NCI-H2196 treated with DMSO at 0.1 percent for 48 hours (cell line): Measurements from ENCODE around the gene TNS2.

ENCODE experiments used
- DNase-seq: peaks from one replicate; lab custom pipeline; 2025; ENCODE audit not compliant: unreplicated experiment; lab: John Stamatoyannopoulos, UW

The TNS2 gene

DNA sequence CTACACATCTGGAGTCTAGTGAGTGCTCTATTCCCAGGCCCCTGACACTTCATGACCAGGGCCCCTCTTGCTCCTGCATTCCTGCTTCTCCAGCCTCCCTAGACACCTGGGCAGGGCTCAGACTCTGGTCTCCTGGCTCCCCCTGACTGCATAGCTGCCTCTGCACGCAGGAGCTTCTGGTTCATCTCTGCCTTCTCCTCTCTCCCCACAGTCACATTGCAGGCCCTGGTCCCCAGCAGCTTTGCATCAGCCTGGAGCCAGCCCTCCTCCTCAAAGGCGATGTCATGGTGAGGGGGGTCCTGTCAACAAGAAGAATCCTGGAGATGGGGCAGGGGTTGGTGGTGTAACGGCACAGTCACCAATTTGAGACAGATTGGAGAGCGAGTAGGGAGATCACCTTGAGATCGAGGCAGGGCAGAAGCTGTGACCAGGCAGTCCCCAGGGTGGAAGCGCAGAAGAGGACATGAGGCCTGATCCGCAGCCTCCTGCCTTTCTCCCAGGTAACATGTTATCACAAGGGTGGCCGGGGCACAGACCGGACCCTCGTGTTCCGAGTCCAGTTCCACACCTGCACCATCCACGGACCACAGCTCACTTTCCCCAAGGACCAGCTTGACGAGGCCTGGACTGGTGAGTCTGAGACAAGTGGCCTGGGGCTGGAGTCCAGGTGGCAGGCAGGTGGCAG lies 8.1 kb downstream of the TNS2 start:
- no peak for DNase-seq

DNA sequence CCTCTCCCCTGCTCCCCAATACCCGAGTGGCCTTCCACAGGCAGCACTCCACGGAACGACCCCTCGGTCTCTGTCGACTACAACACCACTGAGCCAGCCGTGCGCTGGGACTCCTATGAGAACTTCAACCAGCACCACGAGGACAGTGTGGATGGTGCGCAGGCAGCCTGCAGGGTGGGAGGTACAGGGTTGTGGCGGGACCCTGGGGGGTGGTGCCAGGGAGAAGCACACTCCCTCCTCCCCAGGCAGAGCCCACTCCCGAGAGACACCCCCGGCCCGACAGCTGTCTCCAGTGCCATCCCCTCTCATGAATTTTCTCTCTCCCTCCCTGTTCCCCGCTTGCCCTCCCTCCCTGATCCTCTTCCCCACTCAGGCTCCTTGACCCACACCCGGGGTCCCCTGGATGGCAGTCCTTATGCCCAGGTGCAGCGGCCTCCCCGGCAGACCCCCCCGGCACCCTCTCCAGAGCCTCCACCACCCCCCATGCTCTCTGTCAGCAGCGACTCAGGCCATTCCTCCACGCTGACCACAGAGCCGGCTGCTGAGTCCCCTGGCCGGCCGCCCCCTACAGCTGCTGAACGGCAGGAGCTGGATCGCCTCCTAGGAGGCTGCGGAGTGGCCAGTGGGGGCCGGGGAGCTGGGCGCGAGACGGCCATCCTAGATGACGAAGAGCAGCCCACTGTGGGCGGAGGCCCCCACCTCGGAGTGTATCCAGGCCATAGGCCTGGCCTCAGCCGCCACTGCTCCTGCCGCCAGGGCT lies 9.0 kb downstream of the TNS2 start:
- DNase-seq: no peak

DNA sequence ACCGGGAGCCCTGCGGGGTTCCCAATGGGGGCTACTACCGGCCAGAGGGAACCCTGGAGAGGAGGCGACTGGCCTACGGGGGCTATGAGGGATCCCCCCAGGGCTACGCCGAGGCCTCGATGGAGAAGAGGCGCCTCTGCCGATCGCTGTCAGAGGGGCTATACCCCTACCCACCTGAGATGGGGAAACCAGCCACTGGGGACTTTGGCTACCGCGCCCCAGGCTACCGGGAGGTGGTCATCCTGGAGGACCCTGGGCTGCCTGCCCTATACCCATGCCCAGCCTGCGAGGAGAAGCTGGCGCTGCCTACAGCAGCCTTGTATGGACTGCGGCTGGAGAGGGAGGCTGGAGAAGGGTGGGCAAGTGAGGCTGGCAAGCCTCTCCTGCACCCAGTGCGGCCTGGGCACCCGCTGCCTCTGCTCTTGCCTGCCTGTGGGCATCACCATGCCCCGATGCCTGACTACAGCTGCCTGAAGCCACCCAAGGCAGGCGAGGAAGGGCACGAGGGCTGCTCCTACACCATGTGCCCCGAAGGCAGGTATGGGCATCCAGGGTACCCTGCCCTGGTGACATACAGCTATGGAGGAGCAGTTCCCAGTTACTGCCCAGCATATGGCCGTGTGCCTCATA lies 9.7 kb downstream of the TNS2 start:
- DNase-seq: no peak

DNA sequence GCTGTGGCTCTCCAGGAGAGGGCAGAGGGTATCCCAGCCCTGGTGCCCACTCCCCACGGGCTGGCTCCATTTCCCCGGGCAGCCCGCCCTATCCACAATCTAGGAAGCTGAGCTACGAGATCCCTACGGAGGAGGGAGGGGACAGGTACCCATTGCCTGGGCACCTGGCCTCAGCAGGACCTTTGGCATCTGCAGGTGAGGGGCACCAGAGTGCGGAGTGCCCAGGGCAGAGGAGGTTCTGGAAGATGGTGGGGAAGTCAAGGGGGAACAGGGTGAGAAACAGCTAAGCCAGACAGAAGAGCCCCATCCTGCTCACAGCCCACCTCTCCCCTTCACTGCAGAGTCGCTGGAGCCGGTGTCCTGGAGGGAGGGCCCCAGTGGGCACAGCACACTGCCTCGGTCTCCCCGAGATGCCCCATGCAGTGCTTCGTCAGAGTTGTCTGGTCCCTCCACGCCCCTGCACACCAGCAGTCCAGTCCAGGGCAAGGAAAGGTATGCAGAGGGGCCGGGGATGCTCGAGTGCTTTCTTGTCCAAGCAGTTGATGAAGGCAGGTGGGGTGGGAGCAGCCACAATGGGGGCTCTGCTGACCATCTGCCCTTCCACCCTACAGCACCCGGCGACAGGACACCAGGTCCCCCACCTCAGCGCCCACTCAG lies 10.3 kb downstream of the TNS2 start:
- no peak for DNase-seq

DNA sequence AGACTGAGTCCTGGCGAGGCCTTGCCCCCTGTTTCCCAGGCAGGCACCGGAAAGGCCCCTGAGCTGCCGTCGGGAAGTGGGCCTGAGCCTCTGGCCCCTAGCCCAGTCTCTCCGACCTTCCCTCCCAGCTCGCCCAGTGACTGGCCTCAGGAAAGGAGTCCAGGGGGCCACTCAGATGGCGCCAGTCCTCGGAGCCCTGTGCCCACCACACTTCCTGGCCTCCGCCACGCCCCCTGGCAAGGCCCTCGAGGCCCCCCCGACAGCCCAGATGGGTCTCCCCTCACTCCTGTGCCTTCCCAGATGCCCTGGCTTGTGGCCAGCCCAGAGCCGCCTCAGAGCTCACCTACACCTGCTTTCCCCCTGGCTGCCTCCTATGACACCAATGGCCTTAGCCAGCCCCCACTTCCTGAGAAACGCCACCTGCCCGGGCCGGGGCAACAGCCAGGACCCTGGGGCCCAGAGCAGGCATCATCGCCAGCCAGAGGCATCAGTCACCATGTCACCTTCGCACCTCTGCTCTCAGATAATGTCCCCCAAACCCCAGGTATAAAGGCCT lies 10.9 kb downstream of the TNS2 start:
- DNase-seq: peak; percentile 70

DNA sequence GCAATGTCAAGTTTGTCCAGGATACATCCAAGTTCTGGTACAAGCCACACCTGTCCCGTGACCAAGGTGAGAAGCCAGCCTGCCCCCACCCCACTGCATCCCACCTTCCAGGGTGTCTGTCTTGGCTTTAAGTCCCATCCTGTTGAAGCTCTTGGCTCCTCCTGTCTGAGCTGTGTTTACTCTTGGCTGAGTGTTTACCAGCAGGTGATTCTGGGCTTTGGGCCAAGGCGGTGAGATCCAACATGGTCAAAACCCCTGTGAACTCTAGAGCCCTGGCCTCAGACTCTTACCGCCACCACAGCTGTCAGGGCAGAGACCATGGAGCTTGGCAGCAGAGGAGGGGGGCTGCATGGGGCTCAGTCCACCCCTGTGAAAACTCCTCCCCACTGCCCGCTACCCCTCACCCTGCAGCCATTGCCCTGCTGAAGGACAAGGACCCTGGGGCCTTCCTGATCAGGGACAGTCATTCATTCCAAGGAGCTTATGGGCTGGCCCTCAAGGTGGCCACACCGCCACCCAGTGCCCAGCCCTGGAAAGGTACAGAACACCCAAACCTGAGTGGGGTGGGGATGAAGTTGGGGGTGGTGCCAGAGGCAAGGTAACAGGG lies 11.6 kb downstream of the TNS2 start:
- peak; percentile 90 for DNase-seq

DNA sequence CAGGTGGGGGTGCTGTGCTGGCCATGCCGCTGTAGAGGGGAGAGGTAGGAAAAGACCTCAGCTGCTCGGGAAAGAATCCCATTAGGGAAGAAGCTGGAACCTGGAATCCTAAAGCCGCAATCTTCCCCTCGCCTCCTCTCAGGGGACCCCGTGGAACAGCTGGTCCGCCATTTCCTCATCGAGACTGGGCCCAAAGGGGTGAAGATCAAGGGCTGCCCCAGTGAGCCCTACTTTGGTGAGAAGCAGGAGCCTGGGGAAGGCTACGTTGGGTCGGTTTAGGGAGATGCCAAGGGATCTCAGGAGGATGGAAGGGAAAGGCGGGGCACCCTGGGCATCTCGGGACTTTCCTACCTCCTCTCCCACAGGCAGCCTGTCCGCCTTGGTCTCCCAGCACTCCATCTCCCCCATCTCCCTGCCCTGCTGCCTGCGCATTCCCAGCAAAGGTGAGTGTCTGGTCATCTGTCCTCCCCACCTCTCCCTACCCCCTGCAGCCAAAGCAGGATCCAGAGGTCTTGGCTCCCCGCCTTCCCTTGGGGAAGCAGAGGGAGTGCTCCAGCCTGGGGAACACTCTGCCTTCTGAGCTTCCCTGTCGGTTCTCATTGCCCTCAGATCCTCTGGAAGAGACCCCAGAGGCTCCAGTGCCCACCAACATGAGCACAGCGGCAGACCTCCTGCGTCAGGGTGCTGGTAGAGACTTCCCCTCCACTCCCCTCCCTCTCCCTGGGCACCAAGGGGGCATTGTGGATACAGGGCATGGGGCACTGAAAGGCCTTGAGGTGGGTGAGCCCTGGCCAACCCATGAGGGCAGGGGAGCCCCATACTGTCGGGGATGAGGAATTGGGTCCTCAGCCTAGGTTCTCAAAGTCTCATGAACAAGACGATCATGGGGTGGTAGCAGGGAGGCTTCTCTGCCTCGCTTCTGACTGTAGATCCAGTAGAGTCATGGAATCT lies 12.4 kb downstream of the TNS2 start:
- no peak for DNase-seq

DNA sequence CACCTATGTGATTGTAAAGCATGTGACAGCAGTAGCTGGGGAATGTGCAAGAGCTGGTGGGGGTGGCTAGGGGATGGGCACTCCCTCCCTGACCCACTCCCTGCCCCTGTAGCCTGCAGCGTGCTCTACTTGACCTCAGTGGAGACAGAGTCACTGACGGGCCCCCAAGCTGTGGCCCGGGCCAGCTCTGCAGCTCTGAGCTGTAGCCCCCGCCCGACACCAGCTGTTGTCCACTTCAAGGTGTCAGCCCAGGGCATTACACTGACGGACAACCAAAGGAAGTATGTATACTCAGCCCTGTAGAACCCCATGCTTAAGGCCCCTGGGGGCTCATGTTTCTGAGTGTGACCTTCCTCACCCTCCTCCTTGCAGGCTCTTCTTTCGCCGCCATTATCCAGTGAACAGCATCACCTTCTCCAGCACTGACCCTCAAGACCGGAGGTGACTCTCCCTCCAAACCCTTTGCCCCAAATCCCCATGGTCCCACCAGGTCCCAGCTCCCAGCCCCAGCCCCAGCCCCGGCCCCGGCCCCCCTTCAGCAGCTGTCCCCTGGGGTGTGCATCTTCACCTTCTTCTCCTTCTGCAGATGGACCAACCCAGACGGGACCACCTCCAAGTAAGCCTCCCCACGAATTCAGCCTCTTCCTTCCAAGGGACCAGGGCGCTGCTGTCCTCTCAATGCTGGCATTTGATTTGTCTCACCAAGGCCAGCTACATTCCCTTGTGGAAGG lies 13.3 kb downstream of the TNS2 start:
- DNase-seq: no peak

DNA sequence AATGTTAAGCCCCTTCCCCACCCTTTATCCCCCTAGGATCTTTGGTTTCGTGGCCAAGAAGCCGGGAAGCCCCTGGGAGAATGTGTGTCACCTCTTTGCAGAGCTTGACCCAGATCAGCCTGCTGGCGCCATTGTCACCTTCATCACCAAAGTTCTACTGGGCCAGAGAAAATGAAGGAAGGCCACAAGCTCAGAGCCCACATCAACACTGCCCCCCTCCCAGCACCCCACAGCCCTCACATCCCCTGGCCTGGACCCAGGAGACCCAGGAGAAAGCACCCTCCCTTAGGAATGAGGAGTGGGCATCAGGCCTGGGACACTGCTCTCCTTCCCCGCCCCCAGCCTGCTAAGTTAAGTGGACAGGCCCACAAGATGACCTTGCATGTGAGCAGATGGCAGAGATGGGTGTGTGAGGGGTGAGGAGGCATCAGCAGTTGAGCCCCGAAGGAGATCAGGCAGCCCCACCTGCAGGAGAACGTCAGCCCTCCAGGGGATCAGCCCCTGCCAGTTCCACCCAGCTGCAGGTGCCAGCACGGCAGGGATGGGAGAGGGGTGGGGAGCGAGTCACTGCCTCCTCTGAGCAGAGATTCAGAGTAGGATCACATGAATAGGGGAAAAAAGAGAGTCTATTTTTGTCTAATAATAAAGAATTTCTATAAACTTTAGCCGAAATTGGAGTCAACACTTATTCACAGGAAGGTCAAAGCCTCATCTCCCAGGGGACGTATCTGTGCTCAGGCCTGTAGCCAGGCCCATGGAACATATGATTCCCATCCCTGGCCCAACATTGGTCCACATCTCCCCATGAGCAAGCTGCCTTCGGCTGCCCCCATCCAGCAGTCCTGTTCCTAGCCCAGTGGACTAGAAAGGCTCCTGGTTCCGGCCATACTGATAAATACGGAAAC lies 14.1 kb downstream of the TNS2 start:
- DNase-seq: no peak

DNA sequence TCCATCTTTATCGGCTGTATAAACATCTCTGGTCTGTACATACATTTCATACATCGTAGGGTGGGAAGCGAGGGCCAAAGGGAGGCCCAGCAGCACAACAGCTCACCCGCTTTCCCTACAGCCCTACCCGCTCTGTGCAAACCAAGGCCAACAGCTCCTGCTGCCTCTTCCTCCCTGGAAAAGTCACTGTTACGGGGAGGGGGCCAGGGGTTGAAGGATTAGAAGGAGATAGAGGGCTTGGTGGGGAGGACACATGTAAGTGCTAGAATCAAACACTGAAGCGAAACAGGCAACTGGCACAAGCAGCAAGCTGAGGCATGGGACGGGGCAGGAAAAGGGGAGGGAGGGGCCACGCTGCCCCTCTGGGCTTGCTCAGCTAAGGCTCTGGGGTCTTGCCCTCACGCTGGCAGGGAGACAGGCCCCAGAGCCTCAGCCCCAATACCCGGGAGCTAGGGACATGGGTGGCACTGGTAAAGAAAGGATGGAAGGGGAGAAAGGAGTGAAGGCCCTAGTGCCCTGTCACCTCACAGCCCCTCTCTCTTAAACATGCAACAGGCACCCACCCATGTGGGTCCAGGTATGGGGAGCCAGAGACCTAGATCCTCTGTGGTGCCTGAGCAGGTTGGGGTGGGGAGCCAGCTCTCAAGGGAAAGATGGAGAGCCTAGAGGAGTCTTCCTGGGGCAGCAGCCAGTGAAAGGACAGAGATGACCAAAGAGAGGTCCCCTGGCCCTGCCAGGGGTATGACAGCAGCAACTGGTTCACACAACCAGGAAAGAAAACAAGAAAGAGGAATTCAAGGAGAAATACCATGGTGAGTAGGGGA lies 15.0 kb downstream of the TNS2 start:
- no peak for DNase-seq

DNA sequence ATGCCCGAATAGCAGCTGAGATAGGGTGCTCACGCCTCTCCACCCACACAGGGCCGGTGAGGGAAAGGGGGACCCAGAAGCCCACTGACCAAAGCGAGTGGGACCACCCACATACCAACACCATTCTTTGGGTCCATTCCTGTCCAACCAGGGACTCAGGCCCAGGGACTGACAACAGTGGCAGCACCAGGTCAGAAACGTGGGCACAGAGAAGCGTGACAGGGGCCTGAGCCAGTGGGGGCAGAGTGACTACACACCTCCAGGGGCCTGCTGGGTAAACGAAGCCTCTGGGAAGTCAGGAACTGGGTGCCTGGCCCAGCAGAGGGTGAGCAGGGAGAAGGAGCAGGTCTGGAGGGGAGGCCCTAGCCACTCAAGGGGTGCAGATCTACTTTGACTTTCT lies 15.6 kb downstream of the TNS2 start:
- no peak for DNase-seq

DNA sequence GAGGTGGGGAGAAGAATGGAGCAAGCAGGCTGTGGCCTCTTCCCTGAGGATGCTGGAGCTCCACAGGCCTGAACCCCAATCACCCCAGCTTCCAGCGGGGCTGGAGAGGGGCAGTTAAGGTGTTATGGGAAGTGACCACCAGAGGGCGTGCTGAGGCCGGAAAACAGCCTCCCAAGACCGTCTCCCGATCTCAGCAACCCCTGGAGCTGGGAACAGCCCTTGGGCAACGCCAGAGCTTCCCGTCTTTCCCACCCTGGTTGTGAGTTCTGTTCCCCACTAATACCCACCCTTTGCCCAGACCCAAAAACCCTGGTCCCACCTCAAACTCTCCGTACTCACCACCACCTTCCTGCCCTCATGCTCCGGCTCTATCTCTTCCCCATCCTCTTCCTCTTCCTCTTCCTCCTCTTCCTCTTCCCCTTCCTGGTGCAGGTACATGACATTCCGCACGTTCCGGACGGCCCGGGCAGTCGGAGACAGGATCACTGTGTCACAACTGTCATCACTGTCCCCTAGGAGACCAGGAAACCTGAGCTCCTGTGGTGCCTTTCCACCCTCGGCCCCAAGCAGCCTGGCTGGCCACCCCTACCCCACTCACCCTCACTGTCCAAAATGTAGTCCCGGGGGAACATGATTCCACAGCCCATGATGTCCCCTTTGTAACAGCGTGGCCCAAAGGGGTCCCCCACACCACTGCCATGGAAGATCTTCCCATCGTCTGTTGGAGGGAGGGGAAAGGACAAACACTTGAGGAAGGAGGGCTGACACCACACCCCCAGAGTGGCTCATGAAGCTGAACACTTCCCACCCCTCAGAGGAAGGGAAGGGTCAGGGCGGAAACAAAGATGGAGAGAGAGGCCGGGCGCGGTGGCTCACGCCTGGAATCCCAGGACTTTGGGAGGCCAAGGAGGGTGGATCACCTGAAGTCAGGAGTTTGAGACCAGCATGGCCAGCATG lies 16.4 kb downstream of the TNS2 start:
- DNase-seq: peak; percentile 69

DNA sequence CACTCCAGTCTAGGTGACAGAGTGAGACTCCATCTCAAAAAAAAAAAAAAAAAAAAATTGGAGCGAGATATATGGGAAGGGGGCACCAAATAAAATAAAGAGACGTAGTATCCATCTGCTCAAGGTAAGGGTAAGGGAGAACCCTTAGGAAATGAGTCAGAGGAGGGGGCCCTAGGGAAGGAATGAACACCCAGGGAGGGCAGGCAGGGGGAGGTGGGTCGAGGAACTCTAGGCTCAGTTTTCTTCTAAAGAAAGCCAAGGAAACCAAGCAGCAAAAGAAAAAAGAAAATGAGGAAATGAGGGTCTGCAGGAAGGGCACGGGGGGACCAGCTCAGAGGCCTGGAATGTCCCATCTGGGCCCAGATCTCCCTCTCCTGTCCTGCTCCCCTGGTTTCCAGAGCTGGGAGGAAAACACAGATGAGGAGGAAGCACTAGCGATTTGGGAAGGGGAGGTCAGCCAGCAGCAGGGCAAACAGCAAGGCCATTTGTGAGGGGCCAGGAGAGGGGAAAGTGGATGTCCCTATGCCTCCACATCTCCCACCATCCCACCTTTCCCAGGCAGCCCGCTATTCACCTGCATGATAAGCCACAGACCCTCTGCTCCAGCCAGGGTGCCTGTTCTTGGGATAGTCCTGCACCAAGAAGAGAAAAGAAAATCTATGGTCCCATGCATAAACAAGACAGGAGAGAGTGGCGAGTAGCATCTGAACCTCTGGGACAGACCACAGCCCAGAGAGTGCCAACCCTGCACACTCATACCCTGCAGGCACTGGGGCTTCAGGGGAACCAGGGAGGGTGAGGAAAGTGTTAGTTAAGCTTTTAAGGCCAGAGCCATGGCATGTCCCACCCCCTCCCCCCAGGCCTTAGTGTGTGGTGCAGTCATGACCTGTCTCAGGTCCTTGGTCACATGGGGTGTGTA lies 17.5 kb downstream of the TNS2 start:
- DNase-seq: no peak

DNA sequence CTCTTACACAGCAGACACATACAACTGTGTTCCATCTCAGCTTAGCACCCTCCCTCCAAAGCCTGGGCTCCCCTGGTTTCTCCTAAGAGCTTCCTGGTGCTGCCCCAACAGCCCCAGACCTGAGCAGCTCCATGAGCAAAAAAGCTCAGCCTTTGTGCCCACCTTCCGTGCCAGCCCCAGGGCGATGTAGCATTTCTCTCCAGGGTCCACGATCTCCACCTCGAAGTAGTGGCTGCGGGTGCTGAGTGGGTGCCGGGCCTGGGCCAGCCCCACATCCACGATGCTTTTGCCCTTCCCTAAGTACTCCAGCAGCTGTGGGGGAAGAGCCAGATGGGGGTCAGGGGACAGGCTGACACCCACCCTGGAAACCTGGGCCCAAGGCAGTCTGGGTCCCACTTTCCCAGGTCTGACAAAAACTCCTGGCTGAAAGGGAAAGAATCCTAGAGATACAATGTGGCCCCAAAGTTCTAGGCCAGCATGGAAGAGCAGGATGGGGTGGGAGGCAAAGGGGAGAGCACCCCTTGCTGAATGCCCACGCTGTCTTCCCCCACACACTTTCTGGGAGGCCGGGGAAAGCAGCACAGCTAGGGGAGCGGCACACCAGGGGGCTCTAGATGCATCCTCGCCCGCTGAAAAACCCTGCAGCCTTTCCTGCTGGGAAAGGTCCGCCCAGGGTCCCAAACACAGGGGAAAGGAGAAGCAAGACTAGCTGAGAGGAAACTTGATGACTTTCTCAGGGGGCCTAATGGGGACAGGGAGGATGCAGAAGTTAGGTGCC lies 18.3 kb downstream of the TNS2 start:
- DNase-seq: no peak
